GM23338 (cell line): ENCODE data around the gene MPPED2. TPM values are rescaled to one million over a fixed set of nuclear protein-coding genes. Genes with fewer than 3 reads are reported as not detected.

Source experiments
- ATAC-seq: fragments of 200-7000 bp; cut with Tn5 transposase; 3 replicates; pipeline ENCODE4 v1.9.1; 2020
- DNase-seq: peaks from one replicate; pipeline ENCODE4 v3.0.0-alpha.2; 2015; ENCODE audit warnings: low spot score
- H2AFZ ChIP-seq: fragments of 200-600 bp; sonication (generic); 2 replicates; pipeline ENCODE4 v1.8.0; 2016; ENCODE audit warnings: antibody characterized with exemption, mild to moderate bottlenecking, moderate library complexity
- H3F3A ChIP-seq: fragments of 200-600 bp; sonication (generic); replicated peaks from 2 replicates; pipeline ENCODE4 v1.8.0; 2017; ENCODE audit warnings: antibody characterized with exemption, mixed run types, low read depth
- H3K27ac ChIP-seq: fragments of 200-600 bp; sonication (generic); 2 replicates; pipeline ENCODE4 v1.6.1; 2016; ENCODE audit warnings: low read depth
- H3K27me3 ChIP-seq: fragments of 200-600 bp; sonication (generic); 2 replicates; pipeline ENCODE4 v1.8.0; 2016; ENCODE audit warnings: mild to moderate bottlenecking, mixed run types, moderate library complexity; ENCODE audit not compliant: insufficient read depth
- H3K36me3 ChIP-seq: fragments of 200-600 bp; sonication (generic); 2 replicates; pipeline ENCODE4 v1.8.0; 2016; ENCODE audit warnings: mild to moderate bottlenecking; ENCODE audit not compliant: insufficient read depth
- H3K4me1 ChIP-seq: fragments of 200-600 bp; sonication (generic); 2 replicates; pipeline ENCODE4 v1.8.0; 2016; ENCODE audit warnings: mild to moderate bottlenecking, moderate library complexity; ENCODE audit not compliant: insufficient read depth
- H3K4me2 ChIP-seq: fragments of 200-600 bp; sonication (generic); 2 replicates; pipeline ENCODE4 v1.7.1; 2017; ENCODE audit warnings: mixed run types
- H3K4me3 ChIP-seq: fragments of 200-600 bp; sonication (generic); 2 replicates; pipeline ENCODE4 v1.6.1; 2016; ENCODE audit warnings: mixed run types
- H3K79me2 ChIP-seq: fragments of 200-600 bp; sonication (generic); replicated peaks from 2 replicates; pipeline ENCODE4 v1.8.0; 2017; ENCODE audit warnings: mild to moderate bottlenecking; ENCODE audit not compliant: insufficient read depth
- H3K9me2 ChIP-seq: fragments of 200-600 bp; sonication (generic); 2 replicates; pipeline ENCODE4 v1.8.0; 2017; ENCODE audit not compliant: insufficient read depth
- H4K20me1 ChIP-seq: fragments of 200-600 bp; sonication (generic); replicated peaks from 2 replicates; pipeline ENCODE4 v1.8.0; 2017; ENCODE audit warnings: mild to moderate bottlenecking; ENCODE audit not compliant: insufficient read depth
- H3K27ac Mint-ChIP-seq: 2 replicates; pipeline ENCODE4 v1.8.0; 2020; ENCODE audit warnings: inconsistent platforms, mild to moderate bottlenecking, moderate library complexity, mixed read lengths
- H3K27me3 Mint-ChIP-seq: 3 replicates; pipeline ENCODE4 v1.8.0; 2022; ENCODE audit warnings: low read depth, mild to moderate bottlenecking, moderate library complexity, mixed read lengths, inconsistent platforms; ENCODE audit not compliant: insufficient read depth, poor library complexity
- H3K36me3 Mint-ChIP-seq: 3 replicates; pipeline ENCODE4 v1.8.0; 2021; ENCODE audit warnings: low read depth, mild to moderate bottlenecking, inconsistent platforms, moderate library complexity, mixed read lengths
- H3K4me1 Mint-ChIP-seq: 3 replicates; pipeline ENCODE4 v1.8.0; 2020; ENCODE audit warnings: mild to moderate bottlenecking, inconsistent platforms, mixed read lengths
- H3K4me3 Mint-ChIP-seq: 3 replicates; pipeline ENCODE4 v1.8.0; 2021; ENCODE audit warnings: moderate library complexity, mild to moderate bottlenecking, inconsistent platforms, mixed read lengths
- H3K9me3 Mint-ChIP-seq: 3 replicates; pipeline ENCODE4 v1.8.0; 2020; ENCODE audit warnings: moderate library complexity, mild to moderate bottlenecking, inconsistent platforms, mixed read lengths
- EZH2 ChIP-seq: fragments of 200-600 bp; sonication (generic); IDR thresholded peaks from one replicate; pipeline ENCODE4 v1.8.0; 2017; ENCODE audit warnings: antibody characterized with exemption, mild to moderate bottlenecking, low read depth; ENCODE audit not compliant: unreplicated experiment
- EZH2phosphoT487 ChIP-seq: fragments of 200-600 bp; sonication (generic); IDR thresholded peaks from one replicate; pipeline ENCODE4 v1.8.1; 2018; ENCODE audit warnings: antibody characterized with exemption; ENCODE audit not compliant: unreplicated experiment
- NANOG ChIP-seq: IDR thresholded peaks from 2 replicates; pipeline ENCODE4 v1.6.1; 2016; ENCODE audit warnings: antibody characterized with exemption, borderline replicate concordance
- POLR2AphosphoS5 ChIP-seq: IDR thresholded peaks from 2 replicates; pipeline ENCODE4 v1.6.1; 2016; ENCODE audit warnings: antibody characterized with exemption, low read depth
- REST ChIP-seq: IDR thresholded peaks from one replicate; pipeline ENCODE4 v1.6.1; 2018; ENCODE audit warnings: antibody characterized with exemption; ENCODE audit not compliant: unreplicated experiment
- STAT1 ChIP-seq: IDR thresholded peaks from one replicate; pipeline ENCODE4 v1.6.1; 2016; ENCODE audit warnings: antibody characterized with exemption; ENCODE audit not compliant: unreplicated experiment
- ZNF114 ChIP-seq: fragments of 250-450 bp; sonication (Bioruptor Pico); IDR thresholded peaks from 2 replicates; pipeline ENCODE4 v1.5.0; 2020; ENCODE audit warnings: mild to moderate bottlenecking, moderate library complexity
- ZNF462 ChIP-seq: fragments of 250-450 bp; sonication (Bioruptor Pico); IDR thresholded peaks from 2 replicates; pipeline ENCODE4 v1.5.0; 2020; ENCODE audit warnings: mild to moderate bottlenecking, moderate library complexity
- polyA plus RNA-seq: library from polyadenylated mRNA; unstranded; fragments of >200 nt; fragmentation: Nextera tagmentation; extraction: Ambion mirVana; gene quantifications from 2 replicates; pipeline ENCODE4 v1.2.1, GENCODE V29; 2016
- total RNA-seq: library from RNA; depleted of rRNA; stranded (reverse); fragments of >200 nt; shearing (Covaris generic); gene quantifications from 2 replicates; pipeline ENCODE4 v1.2.3, GENCODE V29; 2014

The MPPED2 gene
- total and polyA plus RNA-seq, 2 experiments from 2014 or later = 4.4 to 6.8 TPM

GRCh38 chr11:30454541-30454940, 131.6 kb downstream of the MPPED2 start (continued):
- no peak for TF ChIP-seq EZH2phosphoT487
- no peak for TF ChIP-seq ZNF114
- no peak for TF ChIP-seq NANOG
- TF ChIP-seq EZH2 = no peak
- TF ChIP-seq STAT1 = no peak

GRCh38 chr11:30454111-30454510, 132.0 kb downstream of the MPPED2 start:
- no peaks in the 10 kb centered on the region for H3K36me3 ChIP-seq
- DNase-seq (no peak), ATAC-seq (no peak)
- H2AFZ ChIP-seq = no peak overlapping the region
- Mint-ChIP-seq H3K4me3 (no peak overlapping the region), H3K9me3 (no peaks in the 10 kb centered on the region), H3K36me3 (no peaks in the 10 kb centered on the region), H3K4me1 (peaks cover 65% of the 10 kb centered on the region), H3K27me3 (peaks cover 10% of the 10 kb centered on the region), H3K27ac (no peak overlapping the region)
- H3F3A ChIP-seq = peaks cover 17% of the 10 kb centered on the region
- no peaks in the 10 kb centered on the region for H3K27me3 ChIP-seq
- H3K4me1 ChIP-seq = peaks cover 67% of the 10 kb centered on the region
- H3K4me2 ChIP-seq = peak overlapping the region; percentile 33
- 0 out of 2 replicates have a peak overlapping the region, but pooled peaks have one; percentile 4 for H3K4me3 ChIP-seq
- H4K20me1 ChIP-seq = no peaks in the 10 kb centered on the region
- H3K9me2 ChIP-seq = no peaks in the 10 kb centered on the region; the same call in 1 of the 2 replicates
- TF ChIP-seq POLR2AphosphoS5 = no peak
- no peak for TF ChIP-seq STAT1
- TF ChIP-seq ZNF114 = no peak
- TF ChIP-seq EZH2 = no peak
- no peak for TF ChIP-seq REST
- TF ChIP-seq ZNF462 (CRISPR knock-in tag) = no peak
- no peak overlapping the region; the same call in 1 of the 2 replicates for H3K27ac ChIP-seq
- no peaks in the 10 kb centered on the region for H3K79me2 ChIP-seq
